H1 (cell line): ENCODE results near the gene SLC24A3. TPM values are rescaled to one million over a fixed set of nuclear protein-coding genes. Genes with fewer than 3 reads are reported as not detected.
A peak's percentile ranks its signal among the peaks of the same experiment; 100 is the strongest.

Source experiments
- CTBP2 ChIP-seq: IDR thresholded peaks from 2 replicates; pipeline ENCODE4 v1.7.0; 2011; ENCODE audit warnings: borderline replicate concordance, mild to moderate bottlenecking, moderate library complexity, mixed read lengths, low read length; ENCODE audit not compliant: insufficient read depth, insufficient read length
- EGR1 ChIP-seq: IDR thresholded peaks from 2 replicates; pipeline ENCODE4 v1.6.1; 2011; ENCODE audit warnings: low read depth, low read length, borderline replicate concordance
- KDM4A ChIP-seq: IDR thresholded peaks from one replicate; pipeline ENCODE4 v1.7.1; 2012; ENCODE audit warnings: low read depth, mild to moderate bottlenecking, moderate library complexity, low read length, inconsistent platforms; ENCODE audit not compliant: severe bottlenecking
- NRF1 ChIP-seq: IDR thresholded peaks from 2 replicates; pipeline ENCODE4 v1.6.1; 2011; ENCODE audit warnings: mild to moderate bottlenecking, low read depth, low read length, improper control_type of control experiment
- POLR2AphosphoS5 ChIP-seq: IDR thresholded peaks from 2 replicates; pipeline ENCODE4 v1.6.1; 2011; ENCODE audit warnings: low read depth, low read length
- SAP30 ChIP-seq: fragments of 300-600 bp; sonication (generic); IDR thresholded peaks from 2 replicates; pipeline ENCODE4 v1.7.1; 2012; ENCODE audit warnings: low read length, moderate library complexity, mild to moderate bottlenecking, inconsistent platforms; ENCODE audit not compliant: insufficient read depth, insufficient replicate concordance
- SP1 ChIP-seq: IDR thresholded peaks from 2 replicates; pipeline ENCODE4 v1.6.1; 2011; ENCODE audit warnings: low read depth, low read length
- polyA plus RNA-seq, 7 experiments: library from polyadenylated mRNA; depleted of rRNA in 3 of 7; stranded (reverse) in 5 of 7; unstranded in 2 of 7; fragments of >200 nt in 5 of 7; fragments of 200-250 nt in 2 of 7; gene quantifications; 1 replicate in 5 of 7; 2 replicates in 1 of 7; 4 replicates in 1 of 7; pipeline versions ENCODE4 v1.2.1 to v1.2.3, GENCODE V29; 2011 to 2013; ENCODE audit warnings: missing spikeins in 2 of 7, mixed read lengths in 2 of 7
- total RNA-seq: library from RNA; stranded (reverse); fragmentation: NEBNext Ultra II Directional; extraction: Animal tissue kit (Norgen Biotek cat#: 25700); gene quantifications from 2 replicates; pipeline ENCODE4 v1.2.1, GENCODE V29; 2021

The SLC24A3 gene
- total and polyA plus RNA-seq, 2 of the 8 experiments (the other 6 are each of a cell fraction or from before 2014, with no cell fraction given) = 4.5 to 6.3 TPM

DNA sequence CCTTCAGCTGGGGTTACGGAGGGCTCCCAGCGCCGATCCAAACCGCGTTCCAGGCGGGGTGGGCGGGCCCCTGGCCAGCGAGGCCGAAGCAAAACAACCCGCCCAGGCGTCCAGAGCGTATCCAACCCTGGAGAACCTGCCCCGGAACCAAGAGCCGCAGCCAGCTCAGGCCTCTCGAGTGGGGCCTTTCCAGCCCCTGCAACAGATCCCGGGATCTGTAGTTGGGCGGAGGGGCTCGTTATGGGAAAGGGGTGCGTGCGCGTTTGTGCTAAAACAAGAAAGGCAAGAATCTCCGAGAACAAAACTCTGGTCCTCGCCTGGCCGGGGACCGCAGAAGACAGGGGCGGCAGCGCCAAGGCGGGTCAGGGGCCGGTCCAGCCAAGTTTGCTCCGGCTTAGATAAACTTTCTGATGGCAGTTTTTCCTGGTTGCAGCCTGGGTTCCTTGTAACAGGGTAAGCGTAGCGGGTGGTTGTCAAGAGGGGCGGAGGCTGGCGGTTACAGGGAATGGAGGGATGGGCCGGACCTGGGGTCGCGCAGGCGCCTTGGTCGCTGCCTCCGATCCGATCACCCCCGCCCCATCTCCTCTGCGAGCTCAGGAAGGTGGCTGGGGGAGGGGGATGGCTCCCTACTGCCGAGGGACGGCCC lies 545.2 kb downstream of the SLC24A3 start (continued):
- TF ChIP-seq SP1 = peak; percentile 49; the same call in 1 of the 2 replicates
- TF ChIP-seq EGR1 = 0 out of 2 replicates have a peak, but pooled peaks have one; percentile 2
- TF ChIP-seq NRF1 = peak; percentile 60
- peak; percentile 78 for TF ChIP-seq CTBP2
- peak; percentile 84 for TF ChIP-seq KDM4A
- TF ChIP-seq SAP30 = peak; percentile 41
- TF ChIP-seq POLR2AphosphoS5 = no peak
- TF ChIP-seq, all 59 proteins: peak for 13
